GM18519 (cell line): ENCODE data around the gene EPS8L3.
"Not testable (repeated sequence)": the region's sequence is repeated elsewhere in the genome, so short reads cannot be mapped to it uniquely, and the experiment has no call there.

ENCODE experiments used
- ATAC-seq: cut with Tn5 transposase; IDR thresholded peaks from one replicate; pipeline ENCODE4 v1.9.1; 2021; ENCODE audit warnings: mild to moderate bottlenecking, moderate library complexity; ENCODE audit not compliant: unreplicated experiment, low FRiP score

Gene EPS8L3

GRCh38 chr1:109766991-109767636 lies 3.4 kb upstream of the EPS8L3 start:
- ATAC-seq = not testable (repeated sequence)

GRCh38 chr1:109765896-109766615 lies 2.3 kb upstream of the EPS8L3 start:
- no peak for ATAC-seq

DNA sequence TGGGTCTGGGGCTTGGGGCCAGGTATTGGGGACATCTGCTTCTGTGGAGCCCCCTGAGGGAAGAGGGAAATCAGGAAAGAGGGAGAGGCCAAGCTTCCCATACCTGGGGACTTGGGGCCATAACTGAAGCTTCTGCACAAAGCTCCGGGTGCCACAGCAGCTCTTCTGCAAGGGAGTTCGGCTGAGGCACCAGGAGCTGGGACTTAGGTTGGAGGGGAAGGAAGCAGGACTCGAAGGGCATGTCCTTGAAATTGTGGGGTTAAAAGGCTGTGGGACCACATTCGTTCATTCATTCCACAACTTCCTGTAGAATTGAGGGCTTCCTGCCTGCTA lies 1.7 kb upstream of the EPS8L3 start:
- no peak for ATAC-seq

DNA sequence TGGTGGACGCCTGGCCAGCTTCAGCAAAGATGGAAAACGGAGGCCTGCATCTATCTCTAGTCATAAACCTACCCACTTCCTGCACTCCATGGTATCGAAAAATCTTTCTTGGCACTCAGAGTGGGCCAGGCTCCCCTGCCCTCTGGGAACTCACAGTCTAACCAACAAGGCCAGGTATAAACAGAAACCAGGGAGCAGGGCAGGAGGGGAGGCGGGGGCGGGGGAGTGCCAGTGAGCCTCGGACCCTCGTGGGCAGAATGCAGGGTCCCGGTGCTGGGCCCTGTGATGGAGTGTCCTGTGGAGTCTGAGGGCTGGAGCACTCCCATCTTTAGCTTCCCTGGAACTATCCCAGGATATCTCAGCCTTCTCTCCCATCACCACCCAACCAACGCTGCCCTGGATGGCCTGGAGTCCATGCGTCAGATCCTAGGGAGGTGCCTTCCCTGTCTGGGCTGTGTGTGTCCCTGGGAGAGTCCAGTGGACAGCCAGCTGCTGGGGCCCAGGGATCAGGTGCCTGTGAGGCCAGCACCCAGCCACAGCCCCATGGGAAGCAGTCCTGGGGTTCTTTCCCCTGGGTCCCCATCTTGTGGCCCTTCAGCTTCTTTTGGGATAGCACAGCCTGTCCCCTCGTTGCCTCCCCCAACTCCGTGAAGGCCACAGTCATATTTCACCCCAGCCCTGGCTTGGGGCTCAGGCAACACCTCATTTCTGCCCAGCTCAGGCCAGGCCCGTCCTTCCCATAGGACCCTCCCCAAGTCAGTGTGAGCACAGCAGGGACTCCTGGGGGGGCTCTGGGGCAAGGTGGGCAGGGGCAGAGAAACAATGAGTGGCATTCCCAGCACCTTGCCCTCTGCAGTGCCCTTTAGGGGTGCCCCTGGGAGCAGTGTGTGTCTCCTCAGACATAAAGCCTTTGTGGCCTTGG lies 1.1 kb upstream of the EPS8L3 start:
- ATAC-seq = no peak

DNA sequence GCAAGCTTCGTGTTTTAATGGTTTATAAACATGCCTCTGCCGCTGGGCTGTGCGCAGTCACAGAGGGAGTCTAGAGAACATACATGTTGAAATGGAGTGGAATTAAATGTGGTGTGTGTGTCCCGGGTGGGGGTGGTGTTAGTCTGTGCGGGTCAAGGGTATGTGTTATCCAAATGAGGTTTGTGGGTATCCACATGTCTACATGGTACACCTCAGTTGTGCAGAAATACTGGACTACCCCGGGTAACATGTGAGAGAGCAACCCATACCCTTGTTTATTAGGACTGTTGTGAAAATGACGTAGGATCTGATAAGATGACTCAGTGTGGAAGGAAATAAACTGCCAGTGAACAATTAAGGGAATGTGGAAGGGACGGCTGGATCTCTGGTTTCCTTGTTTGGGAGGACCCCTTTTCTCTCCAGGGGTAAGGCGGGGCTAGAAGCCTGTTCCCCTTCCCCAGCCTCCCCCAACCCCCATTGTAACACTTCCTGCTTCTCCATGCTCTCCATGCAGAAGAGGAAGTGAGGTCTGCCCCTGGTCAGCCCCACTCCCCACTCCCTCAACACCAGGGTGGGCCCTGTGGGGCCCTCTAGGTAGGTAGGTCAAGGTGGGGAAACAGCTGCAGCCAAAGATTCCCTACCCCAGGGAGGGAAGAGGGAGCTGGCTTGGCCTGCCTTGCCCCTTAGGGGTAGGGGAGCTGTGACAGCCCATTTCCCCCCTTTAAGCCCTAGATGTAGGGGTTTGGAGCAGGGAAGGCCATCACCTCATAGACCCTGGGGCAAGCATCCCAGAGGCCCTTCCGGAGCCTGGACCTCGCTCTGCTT lies 690 bp downstream of the EPS8L3 start:
- ATAC-seq = no peak

- ATAC-seq = no peak
Measured at GRCh38 chr1:109762039-109762585, 1.6 kb downstream of the EPS8L3 start.

DNA sequence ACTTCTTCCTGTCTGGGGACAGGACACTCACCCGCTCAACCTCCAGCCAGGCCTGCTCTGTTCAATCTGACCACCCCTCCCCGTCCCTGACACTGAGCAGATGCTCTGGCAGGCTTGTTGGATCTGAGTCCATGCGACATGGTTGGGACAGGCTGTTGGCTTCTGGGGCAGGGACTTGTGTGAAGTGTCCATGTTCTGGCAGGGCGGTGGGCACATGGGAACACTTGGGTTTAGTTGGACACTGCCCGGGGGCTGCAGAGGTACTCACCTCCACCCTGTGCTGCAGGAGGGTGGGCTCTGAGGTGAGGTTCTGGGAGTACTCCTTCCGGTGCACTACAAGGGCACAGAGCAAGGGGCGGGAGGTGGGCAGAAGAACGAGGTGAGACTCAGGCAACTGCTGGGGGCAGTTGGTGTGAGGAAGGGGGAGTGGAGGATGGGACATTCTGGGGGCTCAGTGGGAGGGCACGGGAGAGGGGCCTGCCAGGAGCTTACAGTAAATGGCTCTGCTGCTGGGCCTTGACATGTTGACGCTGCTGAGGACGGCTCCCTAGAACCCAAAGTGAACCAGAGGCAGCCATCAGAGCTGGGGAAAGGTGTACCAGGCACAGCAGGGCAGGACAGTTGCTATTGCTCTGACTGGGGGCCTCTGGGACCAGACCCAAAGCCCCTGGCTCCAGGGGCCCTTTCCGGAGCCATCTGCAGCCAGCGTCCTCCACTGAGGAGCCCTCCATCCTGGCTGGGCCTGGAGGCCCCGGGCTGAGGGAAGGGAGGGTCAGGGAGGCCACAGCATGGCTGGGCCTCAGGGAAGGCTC lies 2.3 kb downstream of the EPS8L3 start:
- ATAC-seq = no peak

DNA sequence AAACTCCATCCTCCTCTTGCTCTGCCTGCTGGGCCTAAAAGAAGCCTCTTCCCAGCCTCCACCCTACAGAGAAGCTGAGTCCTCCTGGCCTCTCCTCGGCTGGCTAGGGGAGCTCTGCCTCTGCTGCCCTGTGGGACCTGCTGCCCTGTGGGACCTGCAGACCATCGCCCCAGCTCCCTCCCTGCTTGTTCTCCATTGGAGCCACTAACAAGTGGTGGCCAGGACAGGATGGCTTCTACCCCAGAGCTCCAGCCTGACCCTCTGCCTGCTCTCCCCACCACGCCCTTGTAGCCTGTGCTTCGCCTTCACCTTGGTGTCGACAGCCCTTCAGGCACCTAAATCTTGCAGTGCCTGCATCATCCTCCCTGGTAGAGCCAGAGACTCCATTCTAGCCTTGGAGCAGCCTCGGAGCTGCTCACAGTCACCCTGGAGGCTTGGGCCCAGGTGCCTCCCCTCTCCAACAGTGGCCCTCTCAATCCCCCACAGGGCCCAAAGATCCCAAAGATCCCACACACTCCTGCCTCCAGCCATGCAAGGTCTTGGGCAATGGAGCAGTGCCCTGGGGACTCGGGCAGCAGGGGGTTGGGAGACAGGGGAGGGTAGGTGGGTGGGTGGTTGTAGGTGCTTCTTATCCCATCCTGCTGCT lies 3.0 kb downstream of the EPS8L3 start:
- ATAC-seq = no peak

DNA sequence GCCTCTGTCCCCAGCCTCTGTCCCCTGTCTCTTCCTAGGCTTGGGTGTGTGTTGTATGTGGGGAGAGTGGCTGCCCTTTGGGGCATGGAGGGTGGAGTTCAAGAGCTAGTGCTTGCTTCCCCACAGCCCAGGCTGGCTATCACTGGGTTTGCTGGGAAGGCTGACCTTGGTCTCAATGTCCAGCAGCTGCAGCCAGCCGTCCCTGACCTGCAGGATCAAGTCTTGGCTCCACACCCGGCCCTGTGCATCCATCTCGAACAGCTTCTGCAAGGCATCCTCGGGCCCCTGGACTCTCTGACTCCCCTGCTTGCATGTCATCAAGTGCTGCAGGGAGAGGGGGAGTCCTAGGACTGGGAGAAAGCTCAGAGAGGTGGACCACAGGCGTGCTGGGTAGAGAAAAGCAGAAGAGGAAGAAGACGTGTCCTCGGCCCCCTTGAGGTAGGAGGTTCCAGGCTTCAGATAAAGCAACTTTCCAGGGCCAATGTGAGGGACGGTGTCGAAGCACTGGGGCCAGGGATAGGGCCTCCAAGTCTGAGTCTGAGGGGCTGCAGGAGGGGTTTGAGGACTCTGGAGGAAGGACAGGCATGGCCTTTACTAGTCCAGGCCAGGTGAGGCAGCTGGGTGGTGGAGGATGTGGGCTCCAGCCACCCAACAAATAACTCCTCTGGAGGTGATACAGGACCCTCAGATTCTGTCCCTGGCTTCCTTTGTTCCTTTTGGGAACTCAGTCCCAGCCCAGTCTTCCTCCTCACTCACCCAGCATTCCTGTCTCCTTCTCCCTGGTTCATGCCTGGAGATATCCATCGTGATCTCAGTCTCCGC lies 4.0 kb downstream of the EPS8L3 start:
- no peak for ATAC-seq

- ATAC-seq = no peak
Measured at GRCh38 chr1:109757936-109758786, 5.6 kb downstream of the EPS8L3 start.

GRCh38 chr1:109756848-109757521 lies 6.7 kb downstream of the EPS8L3 start:
- no peak for ATAC-seq

DNA sequence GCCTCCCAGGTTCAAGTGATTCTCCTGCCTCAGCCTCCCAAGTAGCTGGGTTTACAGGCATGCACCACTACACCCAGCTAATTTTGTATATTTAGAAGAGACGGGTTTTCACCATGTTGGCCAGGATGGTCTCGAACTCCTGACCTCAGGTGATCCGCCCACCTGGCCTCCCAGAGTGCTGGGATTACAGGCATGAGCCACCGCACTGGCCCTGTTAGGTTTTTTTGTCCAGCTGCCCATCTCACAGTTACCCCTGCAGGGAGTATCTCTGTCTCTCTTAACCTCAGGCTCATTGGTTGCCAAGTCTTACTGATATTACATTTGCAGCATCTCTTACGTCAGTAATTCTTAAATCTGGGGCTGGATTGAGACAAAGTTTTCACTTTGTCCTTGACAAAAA lies 7.4 kb downstream of the EPS8L3 start:
- not testable (repeated sequence) for ATAC-seq

- ATAC-seq = no peak
Measured at GRCh38 chr1:109754738-109755137, 9.0 kb downstream of the EPS8L3 start.

GRCh38 chr1:109751531-109752260 lies 12.0 kb downstream of the EPS8L3 start:
- no peak for ATAC-seq

DNA sequence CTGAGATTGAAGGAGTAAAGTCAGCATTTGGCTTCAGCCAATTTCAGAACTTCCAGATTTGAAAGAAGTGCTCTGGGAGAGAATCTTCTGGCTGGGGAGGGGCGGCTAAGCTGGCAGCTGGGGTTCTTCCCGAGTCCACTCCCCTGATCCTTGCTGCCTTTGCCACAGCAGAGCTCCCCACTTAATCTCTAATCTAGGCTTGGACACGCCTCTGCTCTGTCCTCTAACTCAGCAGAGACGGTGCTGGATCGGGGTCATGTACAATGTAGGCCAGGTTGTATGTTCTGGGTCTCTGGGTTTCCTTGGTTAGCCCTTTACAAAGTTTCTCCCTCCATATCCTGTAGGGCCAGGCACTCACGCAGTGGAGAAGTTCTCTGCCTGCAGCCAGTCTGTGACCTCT lies 12.8 kb downstream of the EPS8L3 start:
- no peak for ATAC-seq
